Spleen (tissue), 7 donors: ENCODE measurements around the gene PHC2.

Experiments
- CTCF ChIP-seq, 11 experiments: fragments of 200-600 bp in 7 of 11; fragments of 450-650 bp in 4 of 11; sonication (generic) in 4 of 11; IDR thresholded peaks in 8 of 11; conservative IDR thresholded peaks in 3 of 11; 1 replicate in 7 of 11; 2 replicates in 4 of 11; pipeline versions ENCODE4 v1.4.0 to v1.8.0; 2016 to 2021; ENCODE audit warnings: antibody characterized with exemption in 11 of 11, inconsistent platforms in 4 of 11, mild to moderate bottlenecking in 1 of 11
- POLR2A ChIP-seq, 3 donors: fragments of 450-650 bp; IDR thresholded peaks; one replicate each; pipeline ENCODE4 v1.5.1; 2017; ENCODE audit warnings: antibody characterized with exemption in 3 of 3, mild to moderate bottlenecking in 1 of 3
- POLR2AphosphoS5 ChIP-seq, 3 donors: sonication (generic); formaldehyde crosslinking; IDR thresholded peaks; one replicate each; pipeline ENCODE4 v1.5.1; 2017; ENCODE audit warnings: antibody characterized with exemption in 3 of 3
- donor health status: DM: no; HTN: no; CAD: no; lungs with moderate emphysema.
- donor health status: DM: no; HTN: no; CAD: no.
- donor health status: DM: no; HTN: no; CAD: no.

- TF ChIP-seq CTCF (IDR thresholded peaks at IDR 0.05 in 8 of 11, conservative IDR thresholded peaks at IDR 0.05 in 3 of 11): no peak
- TF ChIP-seq POLR2A (IDR thresholded peaks at IDR 0.05): no peak
- TF ChIP-seq POLR2AphosphoS5 (IDR thresholded peaks at IDR 0.05): no peak
Observed at GRCh38 chr1:33446590-33446989, 15.7 kb upstream of the PHC2 start.
